ENCODE results near the gene LRRN4. TPM values are rescaled to one million over a fixed set of nuclear protein-coding genes. Genes with fewer than 3 reads are reported as not detected.

The LRRN4 gene
- total RNA-seq, 1 donor from 2014 or later, result not detected

DNA sequence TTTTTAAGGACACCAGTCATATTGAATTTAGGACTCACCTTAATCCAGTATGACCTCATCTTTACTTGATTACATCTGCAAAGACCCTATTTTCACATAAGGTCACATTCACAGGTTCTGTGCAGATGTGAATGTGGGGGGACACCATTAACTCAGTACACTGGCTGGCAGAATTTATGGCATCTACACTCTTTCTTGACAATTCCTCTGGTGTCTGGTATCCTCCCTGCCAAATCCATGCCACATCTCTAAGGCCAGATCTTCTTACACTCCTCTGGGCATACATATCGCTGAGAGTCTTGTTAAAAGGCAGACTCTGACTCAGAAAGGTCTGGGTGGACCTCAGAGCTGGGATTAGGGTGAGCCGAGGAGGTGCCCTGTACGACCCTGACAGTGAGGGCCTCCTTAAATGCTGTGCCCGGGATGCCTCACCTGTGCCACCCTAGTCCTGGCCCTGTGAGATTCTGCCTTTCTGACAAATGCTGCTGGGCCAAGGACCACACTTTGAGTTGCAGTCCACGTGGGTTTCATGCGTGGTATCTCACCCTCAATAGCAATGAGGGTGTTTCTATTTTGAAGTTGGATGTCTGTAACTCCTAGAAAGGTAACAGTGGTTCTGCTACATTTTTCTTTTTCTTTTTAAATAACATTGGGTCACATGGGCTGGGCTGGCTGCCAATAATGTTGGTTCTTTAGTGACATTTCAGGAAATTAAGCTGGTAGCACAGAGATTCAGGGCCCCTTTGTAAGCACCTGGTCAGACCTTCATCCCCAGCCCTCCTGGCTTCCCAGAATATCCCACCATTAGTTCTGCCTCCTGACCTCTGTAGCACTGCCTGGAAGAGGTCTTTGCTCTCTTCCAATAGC, 17.2 kb upstream of the LRRN4 start:
- Histone ChIP-seq H3K4me3 (no peak overlapping the region), H3K36me3 (no peaks in the 10 kb centered on the region), H3K4me1 (no peaks in the 10 kb centered on the region), H3K27me3 (no peaks in the 10 kb centered on the region), H3K9me3 (no peaks in the 10 kb centered on the region), H3K27ac (no peak overlapping the region)
- intact Hi-C loops (cut with DNase I), result loop anchor here (10.0 kb wide), 1 partner anchor 546 kb away; no protein-coding TSS in a partner anchor
- no peak for DNase-seq (ENCODE audit: extremely low spot score in 2 of 2)
- no peak for TF ChIP-seq POLR2AphosphoS5 (IDR thresholded peaks at IDR 0.05; ENCODE audit: insufficient read depth in 1 of 2, low read depth in 1 of 2)
- TF ChIP-seq CTCF (IDR thresholded peaks at IDR 0.05), result no peak
- no peak for TF ChIP-seq POLR2A (IDR thresholded peaks at IDR 0.05)

GRCh38 chr20:6069669-6070068, 15.8 kb upstream of the LRRN4 start:
- DNase-seq (ENCODE audit: extremely low spot score in 2 of 2), result no peak
- intact Hi-C loops (cut with DNase I), result loop anchor here (10.0 kb wide), 1 partner anchor 545 kb away; no protein-coding TSS in a partner anchor

DNA sequence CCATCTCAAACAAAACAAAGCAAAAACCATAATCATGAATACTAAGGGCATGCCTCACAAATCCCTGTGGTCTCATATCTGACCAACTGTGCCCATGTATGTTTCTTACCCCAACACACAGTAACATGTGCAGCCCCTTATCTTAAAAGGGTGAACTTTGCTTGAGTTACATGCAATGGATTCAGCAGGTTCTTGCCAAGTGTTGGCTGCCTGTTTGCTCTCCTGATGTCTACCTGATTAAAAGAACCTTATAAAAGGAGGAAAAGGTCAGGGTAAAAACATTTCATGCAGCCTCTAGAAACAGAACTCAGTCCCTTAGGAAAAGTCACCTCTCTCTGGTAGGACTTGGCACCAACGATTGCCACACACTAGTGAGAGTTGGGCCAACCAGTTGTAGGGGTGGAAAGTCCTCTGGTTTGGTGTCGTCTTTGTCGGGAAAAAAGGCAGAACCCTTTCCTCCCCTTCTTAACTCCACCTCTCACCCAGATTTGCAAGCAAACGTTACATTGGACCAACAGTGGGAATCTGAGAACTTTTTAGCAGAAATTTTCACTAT, 14.0 kb upstream of the LRRN4 start:
- Histone ChIP-seq H3K27ac (no peak overlapping the region), H3K27me3 (no peaks in the 10 kb centered on the region), H3K4me3 (no peak overlapping the region), H3K9me3 (no peaks in the 10 kb centered on the region), H3K4me1 (no peaks in the 10 kb centered on the region), H3K36me3 (no peaks in the 10 kb centered on the region)
- intact Hi-C loops (cut with DNase I), result no loop called here
- TF ChIP-seq POLR2A (IDR thresholded peaks at IDR 0.05) (no peak), CTCF (IDR thresholded peaks at IDR 0.05) (no peak), POLR2AphosphoS5 (IDR thresholded peaks at IDR 0.05; ENCODE audit: insufficient read depth in 1 of 2, low read depth in 1 of 2) (no peak)
- no peak for DNase-seq (ENCODE audit: extremely low spot score in 2 of 2)

More at GRCh38 chr20:6069669-6070068, 15.8 kb upstream of the LRRN4 start:
- no peak for TF ChIP-seq POLR2AphosphoS5 (IDR thresholded peaks at IDR 0.05; ENCODE audit: insufficient read depth in 1 of 2, low read depth in 1 of 2)
- TF ChIP-seq CTCF (IDR thresholded peaks at IDR 0.05), result no peak
- no peak for TF ChIP-seq POLR2A (IDR thresholded peaks at IDR 0.05)
- Histone ChIP-seq H3K4me3 (no peak overlapping the region), H3K9me3 (no peaks in the 10 kb centered on the region), H3K36me3 (no peaks in the 10 kb centered on the region), H3K4me1 (no peaks in the 10 kb centered on the region), H3K27me3 (no peaks in the 10 kb centered on the region), H3K27ac (no peak overlapping the region)

DNA sequence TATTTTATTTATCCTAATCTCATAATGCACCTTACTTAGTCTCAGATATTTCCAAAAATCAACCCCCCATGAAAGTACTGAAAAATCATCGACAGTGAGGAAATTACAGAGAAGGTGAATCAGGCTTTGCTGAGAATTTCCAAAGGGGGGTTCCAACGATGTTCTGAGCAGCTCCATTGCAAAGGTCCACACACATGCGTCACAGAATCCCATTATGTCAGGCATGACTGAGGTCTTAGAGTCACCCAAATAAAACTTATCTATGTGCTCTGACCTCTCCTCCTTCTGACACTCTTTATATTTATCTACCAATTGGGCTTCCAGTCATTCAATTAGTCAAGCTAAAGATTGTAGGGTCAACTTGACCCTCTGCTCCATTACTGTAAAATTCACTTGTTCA, 12.7 kb upstream of the LRRN4 start:
- H3K4me1 ChIP-seq, result no peaks in the 10 kb centered on the region
- intact Hi-C loops (cut with DNase I), result no loop called here
- no peaks in the 10 kb centered on the region for H3K9me3 ChIP-seq

More for the DNA sequence above, 12.7 kb upstream of the LRRN4 start:
- H3K36me3 ChIP-seq, result no peaks in the 10 kb centered on the region
- no peak for DNase-seq (ENCODE audit: extremely low spot score in 2 of 2)
- H3K27ac ChIP-seq, result no peak overlapping the region
- no peak for TF ChIP-seq POLR2A (IDR thresholded peaks at IDR 0.05)
- no peak for TF ChIP-seq CTCF (IDR thresholded peaks at IDR 0.05)
- TF ChIP-seq POLR2AphosphoS5 (IDR thresholded peaks at IDR 0.05; ENCODE audit: insufficient read depth in 1 of 2, low read depth in 1 of 2), result no peak
- no peak overlapping the region for H3K4me3 ChIP-seq
- no peaks in the 10 kb centered on the region for H3K27me3 ChIP-seq
